Caco-2 (cell line): Measurements from ENCODE around the gene CERS3. TPM values are rescaled to one million over a fixed set of nuclear protein-coding genes. Genes with fewer than 3 reads are reported as not detected.

Experiments
- BruUV-seq: library from RNA; stranded (reverse); fragments of 400-500 nt; replicated peaks from 2 replicates; lab custom pipeline; 2021; lab: Mats Ljungman, UMichigan
- CTCF ChIA-PET: fragments of 300-600 bp; sonication (Branson Sonifier 250); formaldehyde crosslinking; loops from one replicate; lab custom pipeline; 2022; ENCODE audit warnings: antibody characterized with exemption; lab: Charles Lee
- POLR2A ChIA-PET: fragments of 300-600 bp; sonication (Branson Sonifier 250); formaldehyde crosslinking; loops from one replicate; lab custom pipeline; 2022; ENCODE audit warnings: antibody characterized with exemption; lab: Charles Lee
- DNase-seq, 2 experiments: peaks; one replicate each; pipeline versions ENCODE4 v3.0.0 to v3.0.0-alpha.2; 2020 to 2022
- H3K27me3 ChIP-seq: replicated peaks from 2 replicates; pipeline ENCODE4 v1.6.0; 2011; ENCODE audit warnings: low read length; ENCODE audit not compliant: control insufficient read depth, insufficient read depth
- H3K36me3 ChIP-seq: 2 replicates; pipeline ENCODE4 v1.5.1; 2011; ENCODE audit warnings: low read length; ENCODE audit not compliant: control insufficient read depth, insufficient read depth
- H3K4me1 ChIP-seq: fragments of 250-450 bp; sonication (Bioruptor Pico); 2 replicates; pipeline ENCODE4 v1.5.1; 2020; ENCODE audit warnings: mild to moderate bottlenecking
- H3K4me3 ChIP-seq: 2 replicates; pipeline ENCODE4 v1.5.1; 2011; ENCODE audit warnings: low read depth, mild to moderate bottlenecking, control low read depth, low read length
- H3K9me3 ChIP-seq: fragments of 250-450 bp; sonication (Bioruptor Pico); 2 replicates; pipeline ENCODE4 v1.5.1; 2020; ENCODE audit warnings: mild to moderate bottlenecking, moderate library complexity
- H3K27ac Mint-ChIP-seq: one replicate; pipeline ENCODE4 v1.8.0; 2022; ENCODE audit warnings: mixed read lengths; ENCODE audit not compliant: unreplicated experiment
- H3K27me3 Mint-ChIP-seq: one replicate; pipeline ENCODE4 v1.8.0; 2022; ENCODE audit warnings: mixed read lengths; ENCODE audit not compliant: insufficient read depth, unreplicated experiment
- H3K36me3 Mint-ChIP-seq: one replicate; pipeline ENCODE4 v1.8.0; 2022; ENCODE audit warnings: mild to moderate bottlenecking, mixed read lengths; ENCODE audit not compliant: insufficient read depth, unreplicated experiment
- H3K4me1 Mint-ChIP-seq: one replicate; pipeline ENCODE4 v1.8.0; 2022; ENCODE audit warnings: low read depth, mixed read lengths; ENCODE audit not compliant: unreplicated experiment
- H3K4me3 Mint-ChIP-seq: one replicate; pipeline ENCODE4 v1.8.0; 2022; ENCODE audit warnings: mild to moderate bottlenecking, moderate library complexity, mixed read lengths; ENCODE audit not compliant: unreplicated experiment
- H3K9me3 Mint-ChIP-seq: one replicate; pipeline ENCODE4 v1.8.0; 2022; ENCODE audit warnings: mixed read lengths; ENCODE audit not compliant: unreplicated experiment
- CTCF ChIP-seq, 2 experiments: fragments of 200-600 bp in 1 of 2; IDR thresholded peaks; 1 replicate in 1 of 2; 2 replicates in 1 of 2; pipeline versions ENCODE4 v1.5.1 to v1.8.0; 2011 to 2022; ENCODE audit warnings: antibody characterized with exemption in 1 of 2, control low read depth in 1 of 2, inconsistent platforms in 1 of 2, low read depth in 1 of 2, low read length in 1 of 2, mild to moderate bottlenecking in 1 of 2, moderate library complexity in 1 of 2; ENCODE audit not compliant: insufficient read depth in 1 of 2, severe bottlenecking in 1 of 2, unreplicated experiment in 1 of 2
- intact Hi-C: fragments of 100-400 bp; cut with micrococcal nuclease; formaldehyde crosslinking; loops from one replicate; pipeline ENCODE4 v1.10.0; 2022; ENCODE audit not compliant: unreplicated experiment
- total RNA-seq: library from RNA; stranded (reverse); gene quantifications from 2 replicates; pipeline ENCODE4 v1.2.3, GENCODE V29; 2022

Gene CERS3
- total RNA-seq, 1 experiment from 2014 or later, result not detected

GRCh38 chr15:100571592-100572167, 42.9 kb upstream of the CERS3 start:
- Mint-ChIP-seq H3K9me3 (no peaks in the 10 kb centered on the region), H3K27me3 (no peaks in the 10 kb centered on the region), H3K4me3 (no peak overlapping the region), H3K27ac (no peak overlapping the region), H3K36me3 (peaks cover 5% of the 10 kb centered on the region), H3K4me1 (no peaks in the 10 kb centered on the region)
- Histone ChIP-seq H3K36me3 (no peaks in the 10 kb centered on the region), H3K4me3 (no peak overlapping the region), H3K9me3 (no peaks in the 10 kb centered on the region), H3K4me1 (no peaks in the 10 kb centered on the region), H3K27me3 (no peaks in the 10 kb centered on the region)
- ChIA-PET CTCF (no interaction called here), POLR2A (no interaction called here)
- TF ChIP-seq CTCF (IDR thresholded peaks at IDR 0.05; ENCODE audit: insufficient read depth in 1 of 2, low read depth in 1 of 2, low read length in 1 of 2, severe bottlenecking in 1 of 2, unreplicated experiment in 1 of 2), result no peak
- no TSS peak for BruUV-seq
- no peak for DNase-seq
- intact Hi-C loops, result loop anchor here (5.0 kb wide), 1 partner anchor 219 kb away; no protein-coding TSS in a partner anchor

GRCh38 chr15:100570735-100571313, 42.1 kb upstream of the CERS3 start:
- TF ChIP-seq CTCF (IDR thresholded peaks at IDR 0.05; ENCODE audit: insufficient read depth in 1 of 2, low read depth in 1 of 2, low read length in 1 of 2, severe bottlenecking in 1 of 2, unreplicated experiment in 1 of 2), result no peak
- Histone ChIP-seq H3K27me3 (no peaks in the 10 kb centered on the region), H3K4me1 (no peaks in the 10 kb centered on the region), H3K4me3 (no peak overlapping the region), H3K36me3 (no peaks in the 10 kb centered on the region), H3K9me3 (no peaks in the 10 kb centered on the region)
- peaks cover 5% of the 10 kb centered on the region for H3K36me3 Mint-ChIP-seq
- no peaks in the 10 kb centered on the region for H3K9me3 Mint-ChIP-seq
- no peaks in the 10 kb centered on the region for H3K27me3 Mint-ChIP-seq
- ChIA-PET CTCF (no interaction called here), POLR2A (no interaction called here)
- intact Hi-C loops, result loop anchor here (5.0 kb wide), 1 partner anchor 219 kb away; no protein-coding TSS in a partner anchor
- DNase-seq, result no peak
- H3K4me3 Mint-ChIP-seq, result no peak overlapping the region
- no peak overlapping the region for H3K27ac Mint-ChIP-seq
- no peaks in the 10 kb centered on the region for H3K4me1 Mint-ChIP-seq
- no TSS peak for BruUV-seq

GRCh38 chr15:100570275-100570674, 41.5 kb upstream of the CERS3 start:
- H3K4me1 ChIP-seq, result no peaks in the 10 kb centered on the region
- no peak overlapping the region for H3K4me3 ChIP-seq
- DNase-seq, result no peak
- H3K27ac Mint-ChIP-seq, result no peak overlapping the region
- H3K27me3 ChIP-seq, result no peaks in the 10 kb centered on the region
- TF ChIP-seq CTCF (IDR thresholded peaks at IDR 0.05; ENCODE audit: insufficient read depth in 1 of 2, low read depth in 1 of 2, low read length in 1 of 2, severe bottlenecking in 1 of 2, unreplicated experiment in 1 of 2), result no peak
- peaks cover 5% of the 10 kb centered on the region for H3K36me3 Mint-ChIP-seq
- H3K4me3 Mint-ChIP-seq, result no peak overlapping the region
- no TSS peak for BruUV-seq
- intact Hi-C loops, result loop anchor here (5.0 kb wide), 1 partner anchor 218 kb away; no protein-coding TSS in a partner anchor
- no peaks in the 10 kb centered on the region for H3K4me1 Mint-ChIP-seq
- no peaks in the 10 kb centered on the region for H3K27me3 Mint-ChIP-seq
- H3K9me3 ChIP-seq, result no peaks in the 10 kb centered on the region
- no peaks in the 10 kb centered on the region for H3K9me3 Mint-ChIP-seq
- H3K36me3 ChIP-seq, result no peaks in the 10 kb centered on the region
- ChIA-PET POLR2A (no interaction called here), CTCF (no interaction called here)
